SHP77 treated with DMSO at 0.1 percent for 48 hours (cell line): ENCODE data around the gene MYH3.
"Not testable (repeated sequence)": the region's sequence is repeated elsewhere in the genome, so short reads cannot be mapped to it uniquely, and the experiment has no call there.

Experiments
- DNase-seq: peaks from one replicate; lab custom pipeline; 2025; lab: John Stamatoyannopoulos, UW

The MYH3 gene

DNA sequence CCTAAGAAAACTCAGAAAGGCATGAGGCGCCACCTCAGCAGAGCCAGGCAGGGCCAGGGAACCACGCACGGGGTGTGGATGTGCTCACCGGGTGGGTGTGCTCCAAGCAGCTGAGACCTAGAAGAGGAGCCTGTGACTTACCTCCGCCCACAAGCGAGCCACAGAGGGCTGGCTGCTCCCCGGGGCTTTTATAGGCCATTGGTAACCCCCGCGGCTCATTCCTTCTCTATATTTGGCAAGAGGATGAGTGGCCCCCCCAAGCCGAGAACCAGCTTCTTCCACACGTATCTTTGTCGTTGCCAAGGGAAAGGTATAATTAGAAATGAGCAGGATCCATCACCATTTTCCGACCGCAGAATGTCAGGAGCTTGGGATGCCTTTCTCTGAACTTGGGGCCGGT is at the start of gene MYH3:
Gene MYH3 (minus strand): TSS at position 162 of the 400 bp plus-strand sequence. CDS start 2,245 bp downstream, outside the sequence.
- no peak for DNase-seq

DNA sequence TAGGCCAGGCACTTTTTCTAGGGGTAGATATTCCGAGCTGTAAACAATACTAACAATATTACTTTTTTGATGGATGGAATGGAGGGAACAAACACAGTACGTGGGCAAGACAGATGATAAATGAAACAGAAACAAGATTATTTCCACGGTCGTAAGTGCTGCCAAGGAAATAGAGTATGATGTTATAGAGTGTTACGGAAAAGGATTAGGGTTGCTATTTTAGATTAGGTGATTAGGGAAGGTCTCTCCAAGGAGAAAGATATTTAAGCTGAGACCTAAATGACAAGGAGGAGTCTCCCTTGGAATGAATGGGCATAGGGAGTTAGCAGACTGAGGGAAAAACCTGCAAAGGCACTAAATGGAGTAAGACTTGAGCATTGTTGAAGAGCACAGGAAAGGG is 48.6 kb upstream of the MYH3 start:
- DNase-seq, result no peak

DNA sequence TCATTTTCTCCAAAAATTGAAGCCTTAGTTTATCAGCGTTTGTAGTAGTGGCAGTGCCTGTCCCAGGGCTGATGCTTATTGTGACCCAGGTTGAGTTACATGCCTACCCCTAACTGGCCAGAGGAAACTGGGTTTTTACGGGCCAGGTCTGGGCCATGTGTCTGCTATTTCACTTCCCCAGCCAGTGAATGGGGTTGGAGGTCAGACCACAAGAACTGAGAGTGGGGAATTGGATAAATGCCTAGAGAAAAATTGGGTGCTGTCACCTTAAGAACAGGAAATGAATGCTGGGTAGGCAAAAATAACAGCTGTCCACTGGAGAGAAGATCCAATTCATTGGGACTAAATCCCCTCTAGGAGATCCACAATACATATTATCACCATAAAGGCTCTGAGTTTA is 45.5 kb upstream of the MYH3 start:
- no peak for DNase-seq

DNA sequence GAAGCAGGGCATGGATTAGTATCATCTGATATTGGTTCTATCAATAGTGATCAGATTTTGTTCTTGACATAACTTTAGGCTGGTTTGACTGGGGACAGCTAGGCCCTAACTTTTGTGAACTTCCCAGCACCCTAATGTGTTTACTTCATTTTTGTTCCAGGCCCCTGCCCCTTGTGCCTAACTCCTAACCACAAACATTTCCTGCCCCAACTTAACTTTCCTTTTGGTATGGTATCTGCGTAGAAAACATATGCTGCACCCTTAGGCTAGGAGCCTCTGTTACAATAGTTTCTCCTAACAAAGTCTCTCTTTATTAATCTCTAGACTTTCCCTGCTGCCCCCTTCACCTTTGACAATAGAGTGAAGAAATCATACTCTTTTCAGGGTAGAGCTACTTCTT is 42.7 kb upstream of the MYH3 start:
- no peak for DNase-seq

DNA sequence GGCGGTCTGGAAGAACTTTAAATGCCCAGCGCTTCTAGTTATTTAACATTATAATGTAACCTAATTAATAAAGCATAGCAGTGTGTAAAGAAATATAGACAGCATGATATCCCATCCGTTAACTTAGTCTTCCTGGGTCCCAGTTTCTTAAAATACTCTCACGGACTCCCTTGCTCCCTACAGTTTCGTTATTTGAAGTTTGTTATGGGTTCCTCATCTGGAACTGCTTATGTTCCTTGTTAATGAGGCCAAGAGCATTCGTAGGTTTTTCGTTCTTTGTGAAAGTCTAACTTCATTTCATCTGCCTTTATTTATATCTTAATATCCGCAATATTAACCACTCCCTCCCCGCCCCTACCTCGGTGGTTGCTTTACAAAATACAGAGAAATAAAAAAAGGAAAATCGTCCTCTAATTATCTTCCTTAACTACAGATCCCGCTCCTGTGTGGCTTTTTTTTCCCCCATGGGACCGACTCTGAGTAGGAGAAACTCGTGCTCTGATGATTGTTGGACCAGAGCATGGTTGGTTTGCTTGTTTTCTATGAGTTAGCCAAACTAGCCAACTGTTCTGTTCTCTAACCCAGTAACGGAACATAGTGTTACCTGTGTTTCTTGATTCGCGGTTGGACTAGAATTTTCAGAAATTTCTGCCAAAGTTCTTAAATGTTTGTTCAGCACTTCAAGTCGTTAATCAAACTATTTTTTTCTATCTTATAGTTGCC is 41.1 kb upstream of the MYH3 start:
- peak; percentile 5 for DNase-seq

DNA sequence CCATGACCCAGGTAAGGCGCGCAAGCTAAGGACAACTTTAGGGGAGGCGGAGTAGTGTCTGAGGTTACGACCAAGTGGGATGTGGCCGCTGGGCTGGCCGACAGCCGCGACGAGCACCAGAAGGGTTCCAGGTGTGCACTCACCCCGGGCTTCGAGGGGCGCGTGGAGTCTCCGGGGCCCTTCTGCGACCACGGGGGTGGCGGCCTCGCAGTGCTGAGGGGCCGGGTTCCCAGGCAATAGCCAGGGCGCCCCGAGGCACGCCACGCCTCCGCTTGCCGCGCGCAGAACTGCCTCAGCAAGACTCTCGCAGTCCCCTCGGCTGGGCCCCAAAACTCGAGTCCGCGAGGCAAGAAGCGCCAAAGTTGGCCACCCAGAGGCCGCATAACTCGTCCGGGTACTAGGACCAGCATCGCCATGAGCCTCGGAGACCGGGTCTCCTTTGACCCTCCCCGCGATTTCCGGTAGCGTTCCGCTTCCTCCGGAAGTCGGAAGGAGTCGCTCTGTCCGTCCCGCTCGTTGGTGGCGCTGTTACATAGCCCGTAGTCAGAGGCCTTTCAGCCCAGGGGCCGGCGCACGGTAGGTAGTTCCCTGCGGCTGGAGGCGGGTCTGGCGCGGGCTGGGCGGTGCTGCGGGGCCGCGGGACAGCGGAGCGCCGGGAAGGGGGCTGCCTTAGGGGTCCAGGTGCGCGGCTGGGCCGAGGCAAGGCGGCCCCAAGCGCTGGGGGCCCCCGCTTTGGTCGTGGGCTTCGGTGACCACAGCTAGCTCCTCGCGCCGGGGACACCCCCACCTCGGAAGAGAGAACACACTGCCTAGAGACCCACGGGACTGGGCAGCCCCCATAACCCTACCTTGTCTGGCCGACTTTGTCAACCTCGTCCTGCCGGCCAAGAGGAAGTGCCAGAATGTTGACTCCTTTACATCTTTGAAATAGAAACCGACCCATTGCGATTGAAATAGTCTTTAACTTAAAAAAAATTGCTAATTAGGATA is 40.3 kb upstream of the MYH3 start, which contains the start of the genes ADPRM and SCO1:
Gene ADPRM (plus strand): TSS at position 503 of the 990 bp plus-strand sequence. CDS start 7,333 bp downstream, outside the sequence.
Gene SCO1 (minus strand): TSS at position 442 of the 990 bp plus-strand sequence. CDS start 26 bp downstream, at position 416.
- DNase-seq, result peak; percentile 91

DNA sequence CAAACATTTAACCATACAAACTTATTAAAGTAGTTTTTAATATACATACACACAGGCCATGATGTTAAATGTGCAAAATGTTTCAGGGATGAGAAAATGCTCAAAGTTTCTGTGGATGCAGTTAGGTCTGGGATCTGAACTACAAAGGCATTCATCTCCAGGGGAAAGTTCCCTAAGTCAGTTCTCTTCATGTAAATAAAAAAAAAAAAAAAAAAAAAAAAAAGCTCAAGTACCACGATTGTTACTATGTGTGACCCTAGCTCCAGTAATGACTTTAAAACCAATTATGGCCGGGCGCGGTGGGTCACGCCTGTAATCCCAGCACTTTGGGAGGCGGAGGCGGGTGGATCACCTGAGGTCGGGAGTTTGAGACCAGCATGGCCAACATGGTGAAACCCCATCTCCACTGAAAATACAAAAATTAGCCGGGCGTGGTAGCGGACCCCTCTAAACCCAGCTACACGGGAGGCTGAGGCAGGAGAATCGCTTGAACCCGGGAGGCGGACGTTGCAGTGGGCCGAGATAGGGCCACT is 38.8 kb upstream of the MYH3 start:
- DNase-seq, result not testable (repeated sequence)

DNA sequence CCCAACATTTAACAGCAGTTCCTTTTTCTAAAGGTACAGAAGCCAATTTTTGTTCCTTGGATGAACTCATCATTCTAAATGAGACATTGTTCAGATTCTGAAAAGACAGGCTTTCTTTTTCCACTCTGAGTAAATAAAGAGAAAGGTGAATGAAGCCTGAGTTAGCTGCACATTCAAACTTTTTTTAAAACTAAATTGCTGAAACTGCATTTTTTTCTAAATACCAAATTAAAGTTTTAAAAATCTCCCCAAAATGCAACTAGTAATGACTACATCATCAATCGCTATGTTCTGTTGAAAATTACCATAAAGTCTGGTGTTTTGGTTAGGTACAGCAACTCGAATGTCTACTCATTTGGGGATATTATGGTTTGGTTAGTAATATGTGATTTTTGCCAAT is 30.4 kb upstream of the MYH3 start:
- no peak for DNase-seq

DNA sequence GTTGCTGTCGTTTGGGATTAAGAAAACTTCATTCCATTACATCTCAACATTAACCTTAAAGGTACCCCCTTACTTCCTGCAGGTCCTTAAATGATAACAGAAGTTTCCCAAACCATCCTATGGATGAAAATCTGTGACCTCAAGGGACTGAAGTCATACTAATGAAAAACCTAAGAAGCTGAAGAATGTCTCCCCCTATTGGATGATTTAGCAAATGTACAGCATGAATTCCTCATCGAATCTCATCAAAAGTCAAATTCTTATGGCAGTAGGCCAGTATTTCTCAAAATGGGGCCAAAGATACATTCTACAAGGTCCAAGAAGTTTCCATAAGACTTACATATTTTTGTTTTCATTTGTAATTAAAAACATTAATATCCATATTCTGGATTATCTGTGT is 26.7 kb upstream of the MYH3 start:
- peak; percentile 4 for DNase-seq

DNA sequence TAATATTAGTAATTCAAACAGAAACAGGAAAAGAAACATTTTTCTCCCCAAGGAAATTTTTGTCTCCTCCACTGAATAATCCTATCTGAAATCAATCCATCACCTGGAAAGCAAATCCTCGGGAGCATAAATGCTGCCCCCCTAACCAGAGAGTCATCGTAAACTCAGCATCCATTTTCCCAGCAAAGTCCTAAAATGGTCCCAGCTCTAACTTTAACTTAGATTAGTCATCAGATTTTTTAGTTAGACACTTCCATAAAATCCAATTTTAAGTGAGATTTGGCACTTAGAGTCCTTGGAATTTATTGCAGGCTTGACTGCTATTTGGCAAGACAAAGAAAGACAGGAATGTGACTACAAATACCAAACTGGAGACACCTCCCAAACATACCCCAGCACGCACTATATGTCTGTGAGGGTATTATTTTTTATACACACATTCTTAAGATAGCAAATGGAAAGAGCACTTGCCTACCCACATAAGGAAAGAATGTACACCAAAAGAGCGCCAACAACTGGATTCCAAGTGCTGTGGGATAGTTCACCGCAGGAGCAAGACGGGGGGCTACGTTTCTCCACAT is 24.8 kb upstream of the MYH3 start:
- no peak for DNase-seq

DNA sequence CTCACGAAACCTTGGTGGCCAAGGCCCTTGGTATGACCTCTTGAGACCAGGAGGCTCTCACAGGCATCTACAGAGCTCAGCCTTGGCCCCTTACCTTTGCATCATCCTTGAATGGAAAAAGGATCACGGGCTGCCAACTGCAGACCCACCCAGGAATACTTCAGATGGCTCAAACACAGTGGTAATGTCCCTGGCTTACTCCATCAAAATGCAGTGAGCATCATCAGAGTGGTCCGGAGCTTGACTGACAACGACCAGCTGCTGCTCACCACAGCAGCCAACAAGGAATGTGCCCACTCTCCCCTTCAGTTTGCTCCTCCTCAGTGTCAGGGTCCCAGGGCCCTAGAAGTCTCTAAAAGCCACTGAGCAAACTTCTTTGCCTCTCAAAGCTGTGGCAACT is 17.6 kb upstream of the MYH3 start:
- no peak for DNase-seq

DNA sequence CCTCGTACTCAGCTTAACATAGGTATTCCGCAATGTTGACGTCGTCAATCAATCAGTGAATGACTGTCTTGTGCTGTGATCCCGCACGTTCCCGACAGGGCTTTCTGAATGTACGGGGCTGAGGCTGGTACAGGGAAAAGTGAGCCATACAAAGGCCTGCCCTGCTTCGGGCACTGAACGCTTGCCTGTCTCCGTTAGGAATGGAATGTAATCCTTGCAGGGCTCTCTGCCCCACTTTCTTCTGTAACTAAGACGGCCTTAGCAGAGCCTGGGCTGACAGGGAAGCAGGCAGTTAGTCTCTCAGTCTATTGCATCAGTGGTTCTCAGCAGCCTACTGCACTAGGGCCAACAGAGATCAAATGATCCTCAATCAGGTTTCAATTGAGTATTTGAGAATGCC is 16.2 kb upstream of the MYH3 start:
- DNase-seq, result no peak

DNA sequence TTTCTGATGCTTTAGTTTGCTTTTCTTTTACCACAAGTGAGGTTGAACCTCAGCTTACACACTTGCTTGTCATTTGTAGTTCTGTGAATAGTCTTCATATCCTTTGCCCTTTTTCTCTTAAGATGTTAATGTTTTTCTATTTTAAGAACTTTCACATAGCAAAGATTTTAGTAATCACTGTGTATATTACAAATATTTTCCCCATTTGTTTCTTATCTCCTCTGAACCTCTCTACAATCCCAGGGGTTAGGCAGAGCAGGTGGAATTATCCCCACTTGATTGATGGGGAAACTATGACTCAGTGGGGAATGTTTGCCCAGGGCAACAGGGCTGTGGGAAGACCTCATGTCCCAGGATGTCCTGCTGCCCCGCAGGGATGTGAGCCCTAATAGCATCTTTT is 11.7 kb upstream of the MYH3 start:
- no peak for DNase-seq

DNA sequence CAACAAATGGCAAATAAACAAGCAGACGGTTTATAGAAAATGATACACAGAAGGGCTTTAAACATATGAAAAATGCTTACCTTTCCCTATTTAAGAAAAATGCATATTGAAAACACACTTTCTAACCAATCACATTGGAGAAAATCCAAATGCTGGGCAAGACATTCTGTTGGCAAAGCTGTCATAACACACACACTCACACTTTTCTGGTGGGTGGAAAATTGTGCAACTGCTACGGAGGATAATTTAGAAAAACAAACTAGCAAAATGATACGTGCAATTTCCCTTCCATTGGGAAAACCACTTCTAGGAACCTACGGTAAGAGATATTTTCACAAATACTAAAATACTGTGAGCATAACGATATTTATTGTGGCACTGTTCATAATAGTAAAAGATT is 9.8 kb upstream of the MYH3 start:
- no peak for DNase-seq

DNA sequence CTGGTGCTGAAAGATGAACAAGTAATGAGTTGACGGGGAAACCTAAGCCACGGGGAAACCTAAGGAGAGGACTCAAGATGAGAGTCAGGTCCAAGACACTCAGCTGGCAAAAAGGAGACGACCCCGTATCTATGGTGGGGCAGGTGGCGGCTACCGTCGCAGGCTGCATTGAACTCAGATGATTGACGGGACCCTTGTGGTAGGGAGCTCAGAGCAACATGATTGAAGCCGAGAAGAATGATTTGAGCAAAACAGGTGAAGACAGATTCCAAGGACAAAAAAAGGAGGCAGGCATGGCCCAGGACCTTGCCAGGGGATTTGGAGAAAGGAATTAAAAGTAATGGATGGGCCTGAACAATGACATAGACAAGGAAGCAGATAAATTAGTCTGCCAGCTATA is 7.5 kb upstream of the MYH3 start:
- DNase-seq, result no peak

DNA sequence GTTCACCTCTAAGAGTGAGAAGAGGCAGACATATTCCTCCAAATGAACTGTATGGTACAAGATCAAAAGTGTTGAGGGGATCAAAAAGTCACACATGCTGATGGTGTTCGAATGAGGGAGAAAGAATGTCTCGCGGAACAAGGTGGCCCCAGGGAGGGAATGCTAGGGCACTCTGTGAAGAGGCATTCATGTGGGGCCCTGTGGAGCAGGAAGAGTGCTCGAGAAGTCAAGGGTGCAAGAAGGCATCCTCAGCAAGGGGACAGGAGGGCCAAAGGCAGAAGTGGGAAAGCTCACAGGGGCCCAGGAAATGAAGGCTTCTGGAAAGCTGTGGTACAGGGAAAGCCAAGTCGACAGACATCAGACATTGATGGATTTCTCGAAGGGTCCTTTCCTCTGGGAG is 6.1 kb upstream of the MYH3 start:
- no peak for DNase-seq

DNA sequence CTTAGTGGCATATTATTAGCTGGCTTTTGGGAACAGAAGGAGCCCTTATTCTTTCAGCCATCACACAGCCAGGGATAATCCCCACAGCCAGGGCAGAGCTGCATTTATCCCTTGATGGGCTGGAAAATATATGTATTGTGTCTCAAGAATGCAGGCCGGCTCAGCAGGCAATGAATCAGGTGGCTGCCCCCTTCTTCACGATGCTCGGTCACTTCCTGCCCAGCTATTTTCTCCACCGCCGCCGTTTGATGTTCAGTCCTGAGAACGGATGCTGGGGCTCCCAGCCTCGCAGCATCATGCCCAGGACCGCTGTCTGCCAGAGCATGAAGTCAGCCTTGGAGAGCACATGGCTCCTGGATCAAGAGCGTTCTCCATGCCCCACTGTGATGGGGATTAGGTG is 4.3 kb upstream of the MYH3 start:
- no peak for DNase-seq

DNA sequence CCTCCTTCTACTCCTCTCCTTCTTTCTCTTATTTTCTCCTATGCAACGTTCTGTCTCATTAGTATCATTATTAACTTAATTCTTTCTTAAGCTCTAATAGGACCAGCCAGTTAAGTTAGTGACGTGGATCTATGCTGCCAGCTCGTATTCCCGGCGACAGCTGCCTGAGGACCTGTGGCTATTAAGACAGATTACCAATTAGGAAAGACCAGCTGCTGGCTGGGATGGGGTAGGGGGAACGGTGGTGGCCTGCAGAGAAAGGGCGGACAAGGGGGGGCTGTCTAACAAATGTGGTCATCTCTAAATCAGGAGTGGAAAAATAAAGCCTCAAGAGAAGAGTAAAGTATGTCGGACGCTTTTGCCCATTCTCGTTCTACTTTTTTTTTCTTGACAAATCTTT is 770 bp upstream of the MYH3 start:
- no peak for DNase-seq

DNA sequence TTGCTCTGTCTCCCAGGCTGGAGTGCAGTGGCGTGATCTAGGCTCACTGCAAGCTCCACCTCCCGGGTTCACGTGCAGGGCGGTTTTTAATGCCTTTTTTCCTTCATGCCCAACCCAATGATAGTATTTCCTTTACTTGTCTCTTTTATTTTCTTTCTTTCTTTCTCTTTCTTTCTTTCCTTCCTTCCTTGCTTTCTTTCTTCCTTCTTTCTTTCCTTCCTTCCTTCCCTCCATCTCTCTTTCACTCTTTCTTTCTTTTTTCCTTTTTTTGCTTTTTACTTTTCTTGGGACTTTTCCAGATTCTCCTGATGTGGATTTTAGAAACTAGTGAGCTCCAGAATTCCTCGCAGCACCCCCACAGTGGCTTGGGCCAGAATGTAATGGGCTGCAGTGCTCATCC is 3.1 kb downstream of the MYH3 start:
- DNase-seq, result no peak

DNA sequence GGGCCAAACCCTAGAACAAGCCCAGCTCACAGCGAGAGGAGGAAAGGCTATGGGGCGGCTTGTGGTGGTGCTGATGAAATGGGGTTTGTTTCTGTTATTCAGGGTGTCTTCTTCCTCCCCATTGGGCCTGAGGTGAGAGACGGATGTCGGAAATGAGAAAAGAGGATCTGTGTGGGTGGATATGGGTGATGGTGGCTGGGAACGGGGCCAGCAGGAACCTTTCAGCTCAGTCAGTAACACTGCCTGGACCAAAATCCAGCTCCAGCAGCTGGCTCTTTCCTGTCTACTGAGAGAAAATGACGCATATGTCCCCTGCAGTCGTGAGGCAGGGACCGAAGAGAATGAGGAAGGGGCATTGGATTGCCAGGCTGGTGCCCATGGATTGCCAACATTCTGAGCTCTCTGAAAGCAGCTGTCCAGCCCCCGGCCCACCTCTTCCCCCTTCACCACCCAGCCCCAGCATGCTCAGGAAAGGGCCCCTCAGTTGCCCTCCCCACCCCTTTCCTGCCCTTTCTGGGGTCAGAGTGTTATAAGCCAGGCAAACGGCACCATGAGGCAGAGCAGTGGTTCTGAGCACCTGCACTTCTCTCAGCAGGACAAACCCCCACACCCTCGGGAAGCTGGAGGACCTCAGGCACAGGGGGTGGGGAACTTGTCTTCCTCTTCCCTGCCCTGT is 4.0 kb downstream of the MYH3 start:
- no peak for DNase-seq

DNA sequence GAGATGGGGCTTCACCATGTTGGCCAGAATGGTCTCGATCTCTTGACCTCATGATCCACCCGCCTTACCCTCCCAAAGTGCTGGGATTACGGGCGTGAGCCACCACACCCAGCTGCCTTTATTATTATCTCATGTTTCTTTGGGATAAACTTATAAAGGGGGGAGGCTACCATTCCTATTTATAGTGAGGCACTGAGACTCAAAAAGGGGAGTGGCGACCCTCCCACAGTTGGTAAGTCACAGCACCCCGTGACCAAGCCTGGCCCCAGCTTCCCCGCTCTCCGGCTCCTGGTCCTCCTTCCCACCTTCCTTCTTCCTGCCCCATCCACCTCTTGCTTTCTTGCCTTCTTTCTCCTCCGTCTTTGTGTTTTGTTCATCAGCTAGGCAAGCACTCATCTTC is 5.2 kb downstream of the MYH3 start:
- DNase-seq, result no peak

DNA sequence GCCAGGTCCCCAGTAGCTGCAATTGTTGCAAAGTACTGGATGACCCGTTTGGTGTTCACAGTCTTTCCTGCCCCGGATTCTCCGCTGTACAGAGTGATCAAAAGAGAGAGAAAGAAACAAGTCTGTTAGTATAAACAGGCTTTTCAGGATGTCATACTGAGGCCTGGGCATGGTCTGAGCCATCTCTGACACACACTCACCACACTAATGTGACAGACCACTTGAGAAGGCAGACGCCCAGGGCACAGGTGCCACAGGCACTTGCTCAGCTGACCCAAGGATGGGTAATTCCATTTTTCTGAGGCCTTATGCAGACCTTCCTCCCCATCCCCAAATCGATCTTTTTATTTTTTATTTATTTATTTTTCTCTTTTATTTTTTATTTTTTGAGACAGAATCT is 7.5 kb downstream of the MYH3 start:
- DNase-seq, result no peak
